Upper lobe of left lung (tissue), 6 donors: ENCODE data around the gene SPATA6. TPM values are rescaled to one million over a fixed set of nuclear protein-coding genes. Genes with fewer than 3 reads are reported as not detected.
A peak's percentile ranks its signal among the peaks of the same experiment; 100 is the strongest.

Experiments
- ATAC-seq, 2 donors: fragments of 200-7000 bp; cut with Tn5 transposase; one replicate each; pipeline ENCODE4 v1.9.1; 2022; ENCODE audit warnings: mild to moderate bottlenecking in 2 of 2, moderate library complexity in 2 of 2; ENCODE audit not compliant: low FRiP score in 2 of 2
- DNase-seq, 2 donors: peaks; one replicate each; pipeline ENCODE4 v3.0.0-alpha.2; 2019 to 2020
- H3K27ac ChIP-seq, 4 donors: fragments of 200-600 bp; sonication (generic); one replicate each; pipeline ENCODE4 v1.5.1; 2016 to 2019
- H3K27me3 ChIP-seq, 4 donors: fragments of 200-600 bp; sonication (generic); one replicate each; pipeline ENCODE4 v1.5.1; 2017 to 2019
- H3K36me3 ChIP-seq, 4 donors: fragments of 200-600 bp; sonication (generic); one replicate each; pipeline ENCODE4 v1.5.1; 2016 to 2019
- H3K4me1 ChIP-seq, 4 donors: fragments of 200-600 bp; sonication (generic); one replicate each; pipeline ENCODE4 v1.5.1; 2018 to 2019
- H3K4me3 ChIP-seq, 4 donors: fragments of 200-600 bp; sonication (generic); one replicate each; pipeline ENCODE4 v1.5.1; 2017 to 2019; ENCODE audit warnings: mild to moderate bottlenecking in 2 of 4, moderate library complexity in 1 of 4
- H3K9me3 ChIP-seq, 4 donors: fragments of 200-600 bp; sonication (generic); one replicate each; pipeline ENCODE4 v1.5.1; 2018 to 2019
- EP300 ChIP-seq, 4 donors: sonication (generic); formaldehyde crosslinking; IDR thresholded peaks; one replicate each; pipeline ENCODE4 v1.5.1; 2017; ENCODE audit warnings: antibody characterized with exemption in 4 of 4, control low read depth in 2 of 4
- POLR2A ChIP-seq, 4 donors: fragments of 450-650 bp; IDR thresholded peaks; one replicate each; pipeline ENCODE4 v1.5.1; 2016 to 2017; ENCODE audit warnings: antibody characterized with exemption in 4 of 4, mild to moderate bottlenecking in 2 of 4
- POLR2AphosphoS5 ChIP-seq, 2 donors: sonication (generic); formaldehyde crosslinking; IDR thresholded peaks; one replicate each; pipeline ENCODE4 v1.5.1; 2017; ENCODE audit warnings: antibody characterized with exemption in 2 of 2
- WGBS, 2 donors: methylation state at CpG; one replicate each; pipeline ENCODE4 v1.1.5; 2017 to 2018; 5-methylcytosine and 5-hydroxymethylcytosine counted together
- total RNA-seq, 6 donors: library from RNA; depleted of rRNA in 4 of 6; stranded (reverse); fragments of >200 nt in 4 of 6; gene quantifications; one replicate each; pipeline versions ENCODE4 v1.1.0 to v1.2.1, GENCODE V29; 2016 to 2021
- TF ChIP-seq, protein P1 (sequence below), 6 experiments: fragments of 450-650 bp in 4 of 6; fragments of 200-600 bp in 2 of 6; sonication (generic) in 2 of 6; IDR thresholded peaks; one replicate each; pipeline ENCODE4 v1.5.1; 2016 to 2019; ENCODE audit warnings: antibody characterized with exemption in 6 of 6
- donor health status: DM: no; HTN: no; CAD: no; lungs with moderate emphysema.
- donor health status: DM: no; HTN: yes; CAD: no; lungs with severe emphysema.

Gene SPATA6
- total RNA-seq, 6 donors from 2014 or later = 9.4 to 31.6 (median 21.0) TPM

- Histone ChIP-seq H3K9me3 (no peaks in the 10 kb centered on the region), H3K27ac (peak overlapping the region; percentile 81 to 88 (median 86)), H3K27me3 (no peaks in the 10 kb centered on the region), H3K36me3 (no peaks in the 10 kb centered on the region), H3K4me1 (peaks cover 16 to 28% (median 21%) of the 10 kb centered on the region in 4 donors), H3K4me3 (peak overlapping the region in 3 of 4 donors; percentile 63 to 95 (median 71))
- WGBS, 2 donors = 47 to 48% methylated on average over 5 of the region's 5 CpGs
- TF ChIP-seq EP300 (IDR thresholded peaks at IDR 0.05) (no peak), POLR2AphosphoS5 (IDR thresholded peaks at IDR 0.05) (no peak), POLR2A (IDR thresholded peaks at IDR 0.05) (no peak)
- TF ChIP-seq, protein P1, sequence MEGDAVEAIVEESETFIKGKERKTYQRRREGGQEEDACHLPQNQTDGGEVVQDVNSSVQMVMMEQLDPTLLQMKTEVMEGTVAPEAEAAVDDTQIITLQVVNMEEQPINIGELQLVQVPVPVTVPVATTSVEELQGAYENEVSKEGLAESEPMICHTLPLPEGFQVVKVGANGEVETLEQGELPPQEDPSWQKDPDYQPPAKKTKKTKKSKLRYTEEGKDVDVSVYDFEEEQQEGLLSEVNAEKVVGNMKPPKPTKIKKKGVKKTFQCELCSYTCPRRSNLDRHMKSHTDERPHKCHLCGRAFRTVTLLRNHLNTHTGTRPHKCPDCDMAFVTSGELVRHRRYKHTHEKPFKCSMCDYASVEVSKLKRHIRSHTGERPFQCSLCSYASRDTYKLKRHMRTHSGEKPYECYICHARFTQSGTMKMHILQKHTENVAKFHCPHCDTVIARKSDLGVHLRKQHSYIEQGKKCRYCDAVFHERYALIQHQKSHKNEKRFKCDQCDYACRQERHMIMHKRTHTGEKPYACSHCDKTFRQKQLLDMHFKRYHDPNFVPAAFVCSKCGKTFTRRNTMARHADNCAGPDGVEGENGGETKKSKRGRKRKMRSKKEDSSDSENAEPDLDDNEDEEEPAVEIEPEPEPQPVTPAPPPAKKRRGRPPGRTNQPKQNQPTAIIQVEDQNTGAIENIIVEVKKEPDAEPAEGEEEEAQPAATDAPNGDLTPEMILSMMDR (IDR thresholded peaks at IDR 0.05) = no peak
- ATAC-seq (no peak), DNase-seq (no peak)
These were observed 634 bp upstream of the SPATA6 start for GRCh38 chr1:48472638-48473037.

DNA sequence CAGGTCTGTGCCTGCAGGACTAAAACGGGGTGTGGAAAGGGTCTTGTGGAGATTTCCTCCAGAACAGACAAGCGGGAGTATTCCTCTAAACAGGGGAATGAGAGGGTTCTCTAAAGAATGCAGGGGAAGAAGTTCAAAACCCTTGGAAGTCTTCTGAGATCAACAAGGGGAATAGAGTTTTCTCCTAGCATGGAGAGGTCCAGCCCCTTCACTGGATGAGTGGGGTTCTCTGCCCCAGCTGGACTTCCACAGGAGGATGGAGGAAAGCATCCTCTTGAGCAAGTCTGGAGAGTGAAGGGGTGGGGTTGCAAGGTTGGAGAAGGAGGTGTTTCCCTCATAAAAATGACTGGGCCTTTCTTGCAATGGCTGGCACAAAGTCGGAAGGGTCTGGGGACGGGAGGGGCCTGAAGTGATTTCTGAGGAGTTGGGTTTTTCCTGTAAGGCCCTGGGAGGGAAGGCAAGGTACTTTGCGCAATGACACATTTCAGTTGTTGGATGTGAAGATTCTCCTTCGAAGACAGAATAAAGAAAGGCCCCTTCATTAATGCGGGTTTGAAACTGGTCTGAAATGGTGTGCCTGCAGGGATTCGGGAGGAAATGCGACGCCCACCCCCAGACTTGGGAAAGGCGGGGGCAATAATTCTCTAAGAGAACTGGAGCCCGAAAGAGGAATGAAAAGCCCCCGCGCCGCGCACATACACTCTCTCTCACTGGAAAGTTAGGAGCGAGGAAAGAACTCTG lies 884 bp downstream of the SPATA6 start:
- peaks cover 18 to 33% (median 22%) of the 10 kb centered on the region in 4 donors for H3K4me1 ChIP-seq
- DNase-seq (no peak), ATAC-seq (no peak)
- peak overlapping the region; percentile 81 to 88 (median 86) for H3K27ac ChIP-seq
- TF ChIP-seq, protein P1 (IDR thresholded peaks at IDR 0.05) = no peak
- TF ChIP-seq EP300 (IDR thresholded peaks at IDR 0.05) (no peak), POLR2AphosphoS5 (IDR thresholded peaks at IDR 0.05) (no peak), POLR2A (IDR thresholded peaks at IDR 0.05) (no peak)
- no peaks in the 10 kb centered on the region for H3K27me3 ChIP-seq
- no peaks in the 10 kb centered on the region for H3K9me3 ChIP-seq
- no peaks in the 10 kb centered on the region for H3K36me3 ChIP-seq
- peak overlapping the region; percentile 39 to 95 (median 67) for H3K4me3 ChIP-seq
- WGBS, 2 donors = 18 to 19% methylated on average over 17 of the region's 17 CpGs

DNA sequence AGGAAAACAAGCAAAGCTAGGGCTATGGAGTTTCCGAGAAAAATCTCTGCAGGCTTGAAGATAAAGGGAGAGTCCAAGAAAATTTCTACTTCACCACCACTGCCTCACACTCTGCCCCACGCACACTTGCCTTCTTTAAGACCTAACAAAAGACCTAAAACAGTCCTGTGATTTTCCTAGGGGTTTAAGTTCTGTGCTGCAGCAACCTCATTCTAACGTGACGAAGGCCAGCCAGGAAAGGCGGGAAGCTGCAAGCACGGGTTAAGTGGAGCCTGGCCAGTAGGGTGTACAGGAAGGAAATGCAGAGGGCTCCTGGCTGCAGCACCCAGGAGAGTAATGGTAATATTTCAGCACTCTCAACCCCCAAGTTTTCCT lies 1.5 kb downstream of the SPATA6 start:
- H3K27me3 ChIP-seq = no peaks in the 10 kb centered on the region
- DNase-seq = peak in 1 of 2 donors; percentile 57
- H3K4me1 ChIP-seq = peaks cover 18 to 33% (median 22%) of the 10 kb centered on the region in 4 donors
- peak overlapping the region; percentile 81 to 88 (median 86) for H3K27ac ChIP-seq
- no peaks in the 10 kb centered on the region for H3K36me3 ChIP-seq
- 10 to 13% methylated on average over 6 of the region's 6 CpGs for WGBS, 2 donors
- TF ChIP-seq EP300 (IDR thresholded peaks at IDR 0.05) (no peak), POLR2AphosphoS5 (IDR thresholded peaks at IDR 0.05) (no peak), POLR2A (IDR thresholded peaks at IDR 0.05) (no peak)
- TF ChIP-seq, protein P1 (IDR thresholded peaks at IDR 0.05) = no peak
- peak in 1 of 2 donors; percentile 50 for ATAC-seq
- H3K4me3 ChIP-seq = peak overlapping the region in 3 of 4 donors; percentile 63 to 95 (median 71)
- no peaks in the 10 kb centered on the region for H3K9me3 ChIP-seq

- Histone ChIP-seq H3K4me3 (peak overlapping the region in 3 of 4 donors; percentile 63 to 95 (median 71)), H3K27ac (peak overlapping the region; percentile 81 to 88 (median 86))
These were observed 2.2 kb downstream of the SPATA6 start for GRCh38 chr1:48469616-48470480.

GRCh38 chr1:48466594-48466993 lies 5.4 kb downstream of the SPATA6 start:
- ATAC-seq = no peak
- Histone ChIP-seq H3K4me3 (no peak overlapping the region), H3K27me3 (no peaks in the 10 kb centered on the region), H3K27ac (no peak overlapping the region), H3K4me1 (peaks cover 14 to 28% (median 18%) of the 10 kb centered on the region in 4 donors), H3K36me3 (no peaks in the 10 kb centered on the region), H3K9me3 (no peaks in the 10 kb centered on the region)
- no peak for DNase-seq
- TF ChIP-seq POLR2AphosphoS5 (IDR thresholded peaks at IDR 0.05) (no peak), POLR2A (IDR thresholded peaks at IDR 0.05) (no peak), EP300 (IDR thresholded peaks at IDR 0.05) (no peak)
- TF ChIP-seq, protein P1 (IDR thresholded peaks at IDR 0.05) = no peak
- 82 to 97% methylated on average over 1 of the region's 1 CpG for WGBS, 2 donors

More at GRCh38 chr1:48469616-48470480, 2.2 kb downstream of the SPATA6 start:
- H3K27me3 ChIP-seq = no peaks in the 10 kb centered on the region
- 11 to 16% methylated on average over 12 of the region's 12 CpGs for WGBS, 2 donors
- H3K4me1 ChIP-seq = peaks cover 18 to 33% (median 22%) of the 10 kb centered on the region in 4 donors
- H3K36me3 ChIP-seq = no peaks in the 10 kb centered on the region
- DNase-seq = peak in 1 of 2 donors; percentile 76
- H3K9me3 ChIP-seq = no peaks in the 10 kb centered on the region
- TF ChIP-seq POLR2AphosphoS5 (IDR thresholded peaks at IDR 0.05) = no peak
- peak in 1 of 4 donors; percentile 42 for TF ChIP-seq POLR2A (IDR thresholded peaks at IDR 0.05)
- ATAC-seq = peak; percentile 76 to 86
